Coronary artery (tissue), 2 donors: Measurements from ENCODE around the gene GAL3ST2.

Source experiments
- DNase-seq: peaks from one replicate; pipeline ENCODE4 v3.0.0-alpha.2; 2017; ENCODE audit warnings: low spot score
- H3K27ac ChIP-seq, 2 donors: fragments of 200-600 bp; sonication (generic); one replicate each; pipeline ENCODE4 v1.5.1; 2016 to 2019
- H3K4me3 ChIP-seq: fragments of 200-600 bp; sonication (generic); 2 replicates; pipeline ENCODE4 v1.5.1; 2016; ENCODE audit warnings: mild to moderate bottlenecking, moderate library complexity
- TF ChIP-seq, protein P1 (sequence below): fragments of 200-600 bp; sonication (generic); IDR thresholded peaks from one replicate; pipeline ENCODE4 v1.5.1; 2019; ENCODE audit warnings: antibody characterized with exemption

GAL3ST2 gene

DNA sequence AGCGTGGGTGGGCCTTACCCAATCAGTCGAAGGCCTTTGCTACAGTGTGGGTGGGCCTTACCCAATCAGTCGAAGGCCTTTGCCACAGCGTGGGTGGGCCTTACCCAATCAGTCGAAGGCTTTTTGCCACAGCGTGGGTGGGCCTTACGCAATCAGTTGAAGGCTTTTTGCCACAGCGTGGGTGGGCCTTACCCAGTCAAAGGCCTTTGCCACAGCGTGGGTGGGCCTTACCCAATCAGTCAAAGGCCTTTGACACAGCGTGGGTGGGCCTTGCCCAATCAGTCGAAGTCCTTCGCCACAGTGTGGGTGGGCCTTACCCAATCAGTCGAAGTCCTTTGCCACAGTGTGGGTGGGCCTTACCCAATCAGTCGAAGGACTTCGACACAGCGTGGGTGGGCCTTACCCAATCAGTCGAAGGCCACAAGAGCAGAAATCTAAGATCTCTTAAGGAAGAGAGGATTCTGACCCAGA is 16.3 kb upstream of the GAL3ST2 start:
- H3K27ac ChIP-seq, result no peak overlapping the region
- DNase-seq, result no peak
- no peak overlapping the region for H3K4me3 ChIP-seq
- TF ChIP-seq, protein P1, sequence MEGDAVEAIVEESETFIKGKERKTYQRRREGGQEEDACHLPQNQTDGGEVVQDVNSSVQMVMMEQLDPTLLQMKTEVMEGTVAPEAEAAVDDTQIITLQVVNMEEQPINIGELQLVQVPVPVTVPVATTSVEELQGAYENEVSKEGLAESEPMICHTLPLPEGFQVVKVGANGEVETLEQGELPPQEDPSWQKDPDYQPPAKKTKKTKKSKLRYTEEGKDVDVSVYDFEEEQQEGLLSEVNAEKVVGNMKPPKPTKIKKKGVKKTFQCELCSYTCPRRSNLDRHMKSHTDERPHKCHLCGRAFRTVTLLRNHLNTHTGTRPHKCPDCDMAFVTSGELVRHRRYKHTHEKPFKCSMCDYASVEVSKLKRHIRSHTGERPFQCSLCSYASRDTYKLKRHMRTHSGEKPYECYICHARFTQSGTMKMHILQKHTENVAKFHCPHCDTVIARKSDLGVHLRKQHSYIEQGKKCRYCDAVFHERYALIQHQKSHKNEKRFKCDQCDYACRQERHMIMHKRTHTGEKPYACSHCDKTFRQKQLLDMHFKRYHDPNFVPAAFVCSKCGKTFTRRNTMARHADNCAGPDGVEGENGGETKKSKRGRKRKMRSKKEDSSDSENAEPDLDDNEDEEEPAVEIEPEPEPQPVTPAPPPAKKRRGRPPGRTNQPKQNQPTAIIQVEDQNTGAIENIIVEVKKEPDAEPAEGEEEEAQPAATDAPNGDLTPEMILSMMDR, result no peak

DNA sequence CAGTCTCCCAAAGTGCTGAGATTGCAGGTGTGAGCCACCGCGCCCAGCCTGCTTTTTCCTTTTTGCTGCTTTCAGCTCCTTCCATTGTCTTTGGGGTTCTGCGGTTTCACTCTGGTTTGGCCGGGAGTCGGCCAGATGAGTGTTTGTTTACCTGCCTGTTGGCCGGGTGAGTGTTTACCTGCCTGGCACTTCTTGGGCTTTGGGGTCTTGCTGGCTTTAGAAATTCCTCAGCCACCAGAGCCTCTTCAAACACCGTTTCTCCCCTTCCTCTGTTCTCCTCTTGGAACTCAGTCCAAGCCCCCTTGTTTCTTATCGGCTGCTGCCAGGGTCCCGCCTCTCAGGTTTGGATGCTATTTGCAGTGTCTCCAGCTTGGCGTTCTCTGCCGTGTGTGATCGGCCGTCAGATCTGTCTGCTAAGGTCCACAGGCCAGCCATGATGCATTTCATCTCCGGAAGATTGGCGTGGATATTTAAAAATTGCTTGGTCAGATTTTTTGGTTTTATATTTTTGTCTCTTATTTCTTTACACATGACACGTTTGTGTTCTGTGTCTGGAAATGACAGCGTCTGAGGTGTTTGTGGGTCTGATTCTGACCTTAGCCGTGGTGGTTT is 14.2 kb upstream of the GAL3ST2 start:
- Histone ChIP-seq H3K4me3 (no peak overlapping the region), H3K27ac (no peak overlapping the region)
- DNase-seq, result no peak
- TF ChIP-seq, protein P1, result no peak

GRCh38 chr2:241762933-241763369 is 13.7 kb upstream of the GAL3ST2 start:
- TF ChIP-seq, protein P1, result no peak
- Histone ChIP-seq H3K4me3 (no peak overlapping the region), H3K27ac (no peak overlapping the region)
- no peak for DNase-seq

DNA sequence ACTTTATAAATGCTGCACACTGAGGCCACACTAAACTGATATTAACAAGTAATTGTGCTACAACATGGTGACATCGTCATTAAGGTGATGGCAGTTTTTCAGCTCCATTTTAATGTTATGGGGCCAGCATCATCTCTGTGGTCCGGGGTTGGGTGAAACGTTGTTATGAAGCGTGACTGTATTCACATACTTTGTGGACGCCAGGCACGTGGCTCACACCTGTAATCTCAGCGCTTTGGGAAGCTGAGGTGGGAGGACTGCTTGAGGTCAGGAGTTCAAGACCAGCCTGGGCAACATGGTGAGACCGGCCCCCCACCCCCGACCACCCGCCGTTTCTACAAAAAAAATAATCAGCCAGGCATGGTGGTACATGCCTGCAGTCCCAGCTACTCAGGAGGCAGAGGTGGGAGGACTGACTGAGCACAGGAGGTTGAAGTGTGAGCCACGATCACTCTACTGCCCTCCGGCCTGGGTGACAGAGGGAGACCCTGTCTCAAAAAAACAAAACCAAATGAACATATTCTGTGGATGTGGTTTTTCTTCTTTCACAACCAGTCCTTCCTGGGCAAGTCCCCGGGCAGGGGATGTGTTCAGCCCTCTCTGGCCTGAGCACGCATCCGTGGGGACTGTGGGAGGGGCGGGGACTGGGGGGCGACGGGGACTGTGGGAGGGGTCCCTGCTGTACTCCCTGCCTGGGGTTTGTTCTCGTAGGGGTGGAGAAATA is 12.9 kb upstream of the GAL3ST2 start:
- TF ChIP-seq, protein P1, result no peak
- no peak overlapping the region for H3K27ac ChIP-seq
- DNase-seq, result no peak
- no peak overlapping the region for H3K4me3 ChIP-seq

DNA sequence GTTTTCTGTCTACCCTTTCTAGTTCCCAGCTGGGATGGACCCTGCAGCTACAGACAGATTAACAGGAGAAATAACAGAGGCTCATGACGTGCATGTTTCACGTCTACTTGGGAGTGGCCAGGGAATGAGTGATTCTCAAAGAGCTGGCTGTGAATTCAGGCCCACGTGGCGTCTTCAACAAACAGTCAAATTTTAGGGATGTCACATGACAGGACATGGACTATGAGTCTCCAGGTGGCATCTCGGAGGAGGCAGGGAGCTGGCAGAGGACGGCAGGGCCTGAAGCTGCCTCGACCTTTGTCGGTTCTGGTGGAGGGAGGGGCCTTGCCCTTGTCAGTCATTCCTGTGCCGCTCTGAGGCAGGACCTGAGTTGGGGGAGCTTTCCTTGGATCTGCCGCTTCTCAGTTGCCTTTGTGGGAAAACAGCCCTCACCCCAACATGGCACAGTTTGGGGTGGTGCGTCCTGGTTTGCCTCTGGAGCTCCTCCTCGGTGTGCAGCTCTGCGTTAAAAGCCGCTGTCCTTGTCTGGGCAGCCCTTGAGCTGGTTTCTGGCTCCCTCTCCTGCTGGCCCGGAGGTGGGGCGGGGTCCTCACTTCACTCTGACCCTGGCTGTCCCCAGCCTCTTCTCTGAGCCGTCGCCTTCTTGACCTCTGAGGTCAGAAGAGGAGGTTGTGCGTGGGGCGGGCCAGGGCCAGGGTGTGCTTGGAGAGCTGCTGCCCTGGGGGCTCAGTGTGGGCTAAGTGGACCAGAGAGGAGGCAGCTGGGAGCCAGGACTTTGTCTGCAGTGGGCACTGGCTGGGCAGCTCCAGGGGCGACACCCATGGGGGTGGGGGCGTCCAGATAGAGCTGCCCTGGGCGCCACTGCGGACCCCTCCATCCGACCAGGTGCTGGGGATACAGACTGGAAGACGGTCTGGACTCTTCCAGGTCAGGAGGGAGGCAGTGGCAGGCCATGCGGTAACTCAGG is 12.1 kb upstream of the GAL3ST2 start:
- Histone ChIP-seq H3K27ac (no peak overlapping the region), H3K4me3 (no peak overlapping the region)
- peak; percentile 50 for DNase-seq
- TF ChIP-seq, protein P1, result no peak

DNA sequence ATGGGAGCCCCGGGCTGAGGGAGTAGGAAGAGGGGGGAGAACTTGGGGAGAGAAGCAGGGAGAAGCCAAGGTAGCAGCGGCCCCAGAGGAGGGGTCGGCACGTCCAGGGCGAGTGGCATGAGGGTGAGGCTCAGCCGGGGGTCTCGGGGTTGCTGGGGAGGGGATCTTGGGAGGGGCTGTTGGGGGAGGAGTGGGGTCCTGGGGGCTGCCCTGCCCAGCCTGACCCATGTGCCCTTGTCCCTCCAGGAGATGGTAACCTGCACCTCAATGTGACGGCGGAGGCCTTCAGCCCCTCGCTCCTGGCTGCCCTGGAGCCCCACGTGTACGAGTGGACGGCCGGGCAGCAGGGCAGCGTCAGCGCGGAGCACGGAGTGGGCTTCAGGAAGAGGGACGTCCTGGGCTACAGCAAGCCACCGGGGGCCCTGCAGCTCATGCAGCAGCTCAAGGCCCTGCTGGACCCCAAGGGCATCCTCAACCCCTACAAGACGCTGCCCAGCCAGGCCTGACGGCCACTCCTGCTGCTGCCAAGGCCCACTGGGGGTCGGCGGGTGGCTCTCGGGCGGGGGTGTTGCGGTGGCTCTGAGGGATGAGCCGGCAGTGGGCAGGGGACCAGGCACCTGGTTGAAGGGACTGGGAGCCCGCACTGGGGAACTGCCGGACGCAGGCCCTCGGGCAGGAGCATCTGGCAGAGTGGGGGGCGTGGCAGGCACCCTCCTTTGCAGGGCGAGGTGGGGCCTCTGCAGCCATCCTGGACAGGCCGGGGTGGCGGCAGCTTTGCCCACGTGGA is 9.0 kb upstream of the GAL3ST2 start:
- no peak overlapping the region for H3K27ac ChIP-seq
- peak; percentile 69 for DNase-seq
- TF ChIP-seq, protein P1, result no peak
- no peak overlapping the region for H3K4me3 ChIP-seq
